Activated T-helper 2 cell treated with anti-CD3 and anti-CD28 coated beads, Interferon-gamma antibody, Interleukin-2, Interleukin-4, amounts not matched to agents 10 μg/mL and 5 μg/mL and 100 μg/mL, durations not matched to agents 14 hours and 24 hours and 36 hours (primary cell): ENCODE measurements around the gene BLOC1S5. TPM values are rescaled to one million over a fixed set of nuclear protein-coding genes. Genes with fewer than 3 reads are reported as not detected.

Experiments
- DNase-seq: peaks from one replicate; pipeline ENCODE4 v3.0.0; 2021; ENCODE audit warnings: low spot score
- H3K27ac Mint-ChIP-seq: one replicate; pipeline ENCODE4 v1.8.0; 2021; ENCODE audit warnings: mixed read lengths
- H3K27me3 Mint-ChIP-seq: one replicate; pipeline ENCODE4 v1.8.0; 2021; ENCODE audit warnings: low read depth, mixed read lengths
- H3K36me3 Mint-ChIP-seq: one replicate; pipeline ENCODE4 v1.8.0; 2021; ENCODE audit warnings: low read depth, mixed read lengths
- H3K4me1 Mint-ChIP-seq: one replicate; pipeline ENCODE4 v1.8.0; 2021; ENCODE audit warnings: low read depth, mixed read lengths
- H3K4me3 Mint-ChIP-seq: one replicate; pipeline ENCODE4 v1.8.0; 2021; ENCODE audit warnings: low read depth, mild to moderate bottlenecking, moderate library complexity, mixed read lengths
- H3K9me3 Mint-ChIP-seq: one replicate; pipeline ENCODE4 v1.8.0; 2021; ENCODE audit warnings: mixed read lengths
- intact Hi-C: fragments of 100-400 bp; cut with micrococcal nuclease; formaldehyde crosslinking; loops from one replicate; pipeline ENCODE4 v1.15.1; 2023
- total RNA-seq: library from RNA; stranded (reverse); gene quantifications from 2 replicates; pipeline ENCODE4 v1.2.3, GENCODE V29; 2022

The BLOC1S5 gene
- total RNA-seq, 1 donor from 2014 or later: 25.4 TPM

- H3K27ac Mint-ChIP-seq: no peak overlapping the region
- no peak for DNase-seq
- H3K4me1 Mint-ChIP-seq: peaks cover 12% of the 10 kb centered on the region
- no peaks in the 10 kb centered on the region for H3K27me3 Mint-ChIP-seq
- peaks cover 8% of the 10 kb centered on the region for H3K9me3 Mint-ChIP-seq
- peaks cover 20% of the 10 kb centered on the region for H3K36me3 Mint-ChIP-seq
- H3K4me3 Mint-ChIP-seq: no peak overlapping the region
- intact Hi-C loops: no loop called here
Observed at GRCh38 chr6:8023638-8024037, 40.6 kb downstream of the BLOC1S5 start.

- H3K4me1 Mint-ChIP-seq: peaks cover 20% of the 10 kb centered on the region
- intact Hi-C loops: no loop called here
- peaks cover 27% of the 10 kb centered on the region for H3K36me3 Mint-ChIP-seq
Observed at GRCh38 chr6:8020083-8020482, 44.1 kb downstream of the BLOC1S5 start.

GRCh38 chr6:8017705-8018104 lies 46.5 kb downstream of the BLOC1S5 start:
- DNase-seq: no peak
- Mint-ChIP-seq H3K4me1 (peaks cover 20% of the 10 kb centered on the region), H3K9me3 (peaks cover 8% of the 10 kb centered on the region), H3K27me3 (no peaks in the 10 kb centered on the region), H3K36me3 (peaks cover 36% of the 10 kb centered on the region), H3K4me3 (peak overlapping the region; percentile 80), H3K27ac (peak overlapping the region; percentile 96)
- intact Hi-C loops: loop anchor here (5.0 kb wide), 2 partner anchors 45 to 85 kb away; partner anchors contain the start of genes BLOC1S5 and EEF1E1

More at GRCh38 chr6:8020083-8020482, 44.1 kb downstream of the BLOC1S5 start:
- Mint-ChIP-seq H3K9me3 (peaks cover 8% of the 10 kb centered on the region), H3K4me3 (no peak overlapping the region), H3K27me3 (no peaks in the 10 kb centered on the region), H3K27ac (no peak overlapping the region)
- no peak for DNase-seq

- Mint-ChIP-seq H3K27ac (peak overlapping the region; percentile 96), H3K4me1 (peaks cover 20% of the 10 kb centered on the region), H3K36me3 (peaks cover 36% of the 10 kb centered on the region), H3K4me3 (peak overlapping the region; percentile 80), H3K27me3 (no peaks in the 10 kb centered on the region), H3K9me3 (peaks cover 8% of the 10 kb centered on the region)
- intact Hi-C loops: loop anchor here (5.0 kb wide), 2 partner anchors 45 to 85 kb away; partner anchors contain the start of genes BLOC1S5 and EEF1E1
- no peak for DNase-seq
Observed at GRCh38 chr6:8017276-8017701, 46.9 kb downstream of the BLOC1S5 start.

GRCh38 chr6:8014947-8015346 lies 49.2 kb downstream of the BLOC1S5 start:
- Mint-ChIP-seq H3K4me1 (peaks cover 24% of the 10 kb centered on the region), H3K27me3 (no peaks in the 10 kb centered on the region), H3K4me3 (no peak overlapping the region), H3K36me3 (peaks cover 23% of the 10 kb centered on the region), H3K9me3 (no peaks in the 10 kb centered on the region), H3K27ac (no peak overlapping the region)
- intact Hi-C loops: loop anchor here (5.0 kb wide), 2 partner anchors 47 to 87 kb away; partner anchors contain the start of genes BLOC1S5 and EEF1E1
- DNase-seq: no peak

GRCh38 chr6:8013763-8014162 lies 50.4 kb downstream of the BLOC1S5 start:
- no peak for DNase-seq
- no peaks in the 10 kb centered on the region for H3K9me3 Mint-ChIP-seq
- peaks cover 22% of the 10 kb centered on the region for H3K4me1 Mint-ChIP-seq
- intact Hi-C loops: no loop called here
- H3K36me3 Mint-ChIP-seq: peaks cover 20% of the 10 kb centered on the region
- no peaks in the 10 kb centered on the region for H3K27me3 Mint-ChIP-seq
- H3K27ac Mint-ChIP-seq: no peak overlapping the region
- H3K4me3 Mint-ChIP-seq: no peak overlapping the region

- no peak for DNase-seq
- no peaks in the 10 kb centered on the region for H3K36me3 Mint-ChIP-seq
- H3K4me3 Mint-ChIP-seq: no peak overlapping the region
Observed at GRCh38 chr6:8006208-8006607, 58.0 kb downstream of the BLOC1S5 start.

GRCh38 chr6:8005136-8005535 lies 59.1 kb downstream of the BLOC1S5 start:
- H3K4me1 Mint-ChIP-seq: no peaks in the 10 kb centered on the region
- H3K27me3 Mint-ChIP-seq: no peaks in the 10 kb centered on the region
- no peaks in the 10 kb centered on the region for H3K36me3 Mint-ChIP-seq
- no peak for DNase-seq
- no peak overlapping the region for H3K27ac Mint-ChIP-seq
- no peak overlapping the region for H3K4me3 Mint-ChIP-seq
- intact Hi-C loops: loop anchor here (5.0 kb wide), 2 partner anchors 93 to 283 kb away; partner anchors contain the start of gene TXNDC5
- H3K9me3 Mint-ChIP-seq: no peaks in the 10 kb centered on the region

More at GRCh38 chr6:8006208-8006607, 58.0 kb downstream of the BLOC1S5 start:
- no peak overlapping the region for H3K27ac Mint-ChIP-seq
- intact Hi-C loops: loop anchor here (5.0 kb wide), 2 partner anchors 94 to 284 kb away; partner anchors contain the start of gene TXNDC5
- H3K4me1 Mint-ChIP-seq: peaks cover 4% of the 10 kb centered on the region
- H3K27me3 Mint-ChIP-seq: no peaks in the 10 kb centered on the region
- H3K9me3 Mint-ChIP-seq: no peaks in the 10 kb centered on the region

GRCh38 chr6:8000636-8001035 lies 63.6 kb downstream of the BLOC1S5 start:
- no peak for DNase-seq
- Mint-ChIP-seq H3K9me3 (no peaks in the 10 kb centered on the region), H3K4me1 (no peaks in the 10 kb centered on the region), H3K4me3 (no peak overlapping the region), H3K27ac (no peak overlapping the region), H3K36me3 (no peaks in the 10 kb centered on the region), H3K27me3 (no peaks in the 10 kb centered on the region)
- intact Hi-C loops: no loop called here

GRCh38 chr6:8000188-8000596 lies 64.0 kb downstream of the BLOC1S5 start:
- H3K27ac Mint-ChIP-seq: no peak overlapping the region
- no peaks in the 10 kb centered on the region for H3K27me3 Mint-ChIP-seq
- intact Hi-C loops: no loop called here

GRCh38 chr6:7999201-7999600 lies 65.0 kb downstream of the BLOC1S5 start:
- Mint-ChIP-seq H3K27me3 (no peaks in the 10 kb centered on the region), H3K4me1 (no peaks in the 10 kb centered on the region), H3K36me3 (no peaks in the 10 kb centered on the region), H3K4me3 (no peak overlapping the region), H3K9me3 (no peaks in the 10 kb centered on the region), H3K27ac (no peak overlapping the region)
- intact Hi-C loops: no loop called here
- DNase-seq: no peak

More at GRCh38 chr6:8000188-8000596, 64.0 kb downstream of the BLOC1S5 start:
- H3K4me1 Mint-ChIP-seq: no peaks in the 10 kb centered on the region
- no peaks in the 10 kb centered on the region for H3K36me3 Mint-ChIP-seq
- no peaks in the 10 kb centered on the region for H3K9me3 Mint-ChIP-seq
- H3K4me3 Mint-ChIP-seq: no peak overlapping the region
- no peak for DNase-seq

GRCh38 chr6:7998103-7998725 lies 66.0 kb downstream of the BLOC1S5 start:
- Mint-ChIP-seq H3K4me1 (no peaks in the 10 kb centered on the region), H3K27ac (no peak overlapping the region), H3K27me3 (no peaks in the 10 kb centered on the region), H3K9me3 (no peaks in the 10 kb centered on the region), H3K36me3 (no peaks in the 10 kb centered on the region), H3K4me3 (no peak overlapping the region)
- intact Hi-C loops: no loop called here
- no peak for DNase-seq

- intact Hi-C loops: no loop called here
- DNase-seq: no peak
- Mint-ChIP-seq H3K9me3 (no peaks in the 10 kb centered on the region), H3K27ac (no peak overlapping the region), H3K4me1 (no peaks in the 10 kb centered on the region), H3K36me3 (no peaks in the 10 kb centered on the region), H3K4me3 (no peak overlapping the region), H3K27me3 (no peaks in the 10 kb centered on the region)
Observed at GRCh38 chr6:7997286-7997685, 66.9 kb downstream of the BLOC1S5 start.
